ENCODE measurements around the gene RABL3. TPM values are rescaled to one million over a fixed set of nuclear protein-coding genes. Genes with fewer than 3 reads are reported as not detected.
"Not testable (repeated sequence)": the region's sequence is repeated elsewhere in the genome, so short reads cannot be mapped to it uniquely, and the experiment has no call there.

Gene RABL3
- total RNA-seq, 6 donors from 2014 or later = 4.9 to 20.1 (median 14.2) TPM

GRCh38 chr3:120640231-120640630, 102.1 kb downstream of the RABL3 start:
- H3K9me3 ChIP-seq = no peaks in the 10 kb centered on the region
- no peak for DNase-seq
- no peaks in the 10 kb centered on the region for H3K36me3 ChIP-seq
- no peak overlapping the region for H3K27ac ChIP-seq
- ATAC-seq (ENCODE audit: low FRiP score in 2 of 2) = no peak
- no peaks in the 10 kb centered on the region for H3K27me3 ChIP-seq
- no peak overlapping the region for H3K4me3 ChIP-seq
- H3K4me1 ChIP-seq = peaks cover 0 to 2% (median 0%) of the 10 kb centered on the region in 4 donors
- no peak for TF ChIP-seq POLR2A (IDR thresholded peaks at IDR 0.05)
- TF ChIP-seq, protein P1, sequence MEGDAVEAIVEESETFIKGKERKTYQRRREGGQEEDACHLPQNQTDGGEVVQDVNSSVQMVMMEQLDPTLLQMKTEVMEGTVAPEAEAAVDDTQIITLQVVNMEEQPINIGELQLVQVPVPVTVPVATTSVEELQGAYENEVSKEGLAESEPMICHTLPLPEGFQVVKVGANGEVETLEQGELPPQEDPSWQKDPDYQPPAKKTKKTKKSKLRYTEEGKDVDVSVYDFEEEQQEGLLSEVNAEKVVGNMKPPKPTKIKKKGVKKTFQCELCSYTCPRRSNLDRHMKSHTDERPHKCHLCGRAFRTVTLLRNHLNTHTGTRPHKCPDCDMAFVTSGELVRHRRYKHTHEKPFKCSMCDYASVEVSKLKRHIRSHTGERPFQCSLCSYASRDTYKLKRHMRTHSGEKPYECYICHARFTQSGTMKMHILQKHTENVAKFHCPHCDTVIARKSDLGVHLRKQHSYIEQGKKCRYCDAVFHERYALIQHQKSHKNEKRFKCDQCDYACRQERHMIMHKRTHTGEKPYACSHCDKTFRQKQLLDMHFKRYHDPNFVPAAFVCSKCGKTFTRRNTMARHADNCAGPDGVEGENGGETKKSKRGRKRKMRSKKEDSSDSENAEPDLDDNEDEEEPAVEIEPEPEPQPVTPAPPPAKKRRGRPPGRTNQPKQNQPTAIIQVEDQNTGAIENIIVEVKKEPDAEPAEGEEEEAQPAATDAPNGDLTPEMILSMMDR (IDR thresholded peaks at IDR 0.05) = no peak
- no peak for TF ChIP-seq EP300 (IDR thresholded peaks at IDR 0.05)
- TF ChIP-seq POLR2AphosphoS5 (IDR thresholded peaks at IDR 0.05) = no peak
- 89 to 93% methylated on average over 1 of the region's 1 CpG for WGBS, 2 donors

DNA sequence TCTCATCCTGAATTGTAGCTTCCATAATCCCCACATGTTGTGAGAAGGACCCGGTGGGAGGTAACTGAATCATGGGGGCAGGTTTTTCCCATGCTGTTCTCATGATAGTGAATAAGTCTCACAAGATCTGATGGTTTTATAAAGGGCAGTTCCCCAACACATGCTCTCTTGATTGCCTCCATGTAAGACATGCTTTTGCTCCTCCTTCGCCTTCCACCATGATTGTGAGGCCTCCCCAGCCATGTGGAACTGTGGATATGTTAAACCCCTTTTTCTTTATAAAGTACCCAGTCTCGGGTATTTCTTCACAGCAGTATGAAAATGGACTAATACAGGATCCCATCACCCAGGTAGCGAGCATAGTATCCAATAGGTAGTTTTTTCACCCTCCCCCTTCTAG, 103.5 kb downstream of the RABL3 start:
- not testable (repeated sequence) for H3K4me1 ChIP-seq; H3K36me3 ChIP-seq; ATAC-seq (ENCODE audit: low FRiP score in 2 of 2); H3K27ac ChIP-seq; DNase-seq; H3K9me3 ChIP-seq; H3K27me3 ChIP-seq; H3K4me3 ChIP-seq
- WGBS, 2 donors = 92 to 99% methylated on average over 4 of the region's 4 CpGs

DNA sequence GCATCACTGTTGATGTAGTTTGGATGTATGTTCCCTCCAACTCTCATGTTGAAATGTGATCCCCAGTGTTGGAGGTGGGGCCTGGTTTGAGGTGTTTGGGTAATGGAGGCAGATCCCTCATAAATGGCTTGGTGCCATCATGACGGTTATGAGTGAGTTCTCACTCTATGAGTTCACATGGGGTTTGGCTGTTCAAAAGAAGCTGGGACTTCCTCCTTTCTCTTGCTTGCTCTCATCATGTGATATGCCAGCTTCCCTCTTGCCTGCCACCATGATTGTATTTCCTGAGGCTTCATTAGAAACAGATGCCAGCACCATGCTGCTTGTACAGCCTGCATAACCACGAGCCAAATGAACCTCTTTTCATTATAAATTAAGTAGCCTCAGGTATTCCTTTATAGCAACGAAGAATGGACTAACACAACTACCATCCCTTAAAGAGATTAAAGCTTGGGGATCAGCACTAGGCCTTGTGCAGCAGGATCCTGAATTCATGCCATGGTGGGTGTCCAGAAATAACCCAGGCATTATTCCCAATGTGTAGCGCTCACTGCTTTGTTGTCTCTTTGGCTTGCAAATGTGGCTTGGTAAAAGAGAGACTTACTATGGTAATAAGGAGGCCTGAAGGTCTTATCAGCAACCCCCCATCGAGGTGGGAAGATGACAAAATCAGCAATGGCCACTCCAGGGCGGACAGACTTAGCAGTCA, 104.3 kb downstream of the RABL3 start:
- Histone ChIP-seq H3K4me1 (peaks cover 0 to 2% (median 0%) of the 10 kb centered on the region in 4 donors), H3K9me3 (no peaks in the 10 kb centered on the region), H3K4me3 (no peak overlapping the region), H3K27ac (no peak overlapping the region), H3K36me3 (no peaks in the 10 kb centered on the region), H3K27me3 (no peaks in the 10 kb centered on the region)
- TF ChIP-seq, protein P1 (IDR thresholded peaks at IDR 0.05) = no peak
- TF ChIP-seq POLR2AphosphoS5 (IDR thresholded peaks at IDR 0.05) (no peak), POLR2A (IDR thresholded peaks at IDR 0.05) (no peak)
- ATAC-seq (ENCODE audit: low FRiP score in 2 of 2) = no peak
- peak in 1 of 2 donors; percentile 28 for DNase-seq
- 77 to 78% methylated on average over 6 of the region's 6 CpGs for WGBS, 2 donors

DNA sequence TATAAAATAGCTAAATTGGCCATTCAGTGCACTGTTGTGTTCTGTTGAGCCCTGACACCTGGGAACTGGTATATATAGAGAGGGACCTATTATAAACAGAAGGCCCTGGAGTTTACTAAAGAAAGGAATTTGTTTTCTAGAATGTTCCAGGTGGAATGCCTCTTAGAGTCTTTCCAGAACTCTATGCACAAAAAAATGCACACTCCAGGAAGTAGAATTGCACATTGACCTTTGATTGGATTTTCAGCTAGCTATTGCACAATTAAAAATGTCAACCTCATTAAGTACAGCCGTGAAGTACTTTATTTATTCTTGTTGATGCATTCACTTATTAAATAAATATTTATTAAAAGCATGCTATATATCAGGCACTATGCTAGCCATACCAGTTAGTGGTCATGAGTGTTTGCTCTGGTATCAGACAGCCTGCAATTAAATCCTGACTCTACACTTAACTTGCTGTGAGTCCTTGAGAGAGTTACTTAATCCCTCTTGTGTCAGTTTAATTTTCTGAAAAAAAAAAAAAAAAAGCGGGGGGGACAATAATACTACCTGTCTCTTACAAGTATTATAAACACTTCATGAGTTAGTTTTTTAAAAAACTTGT, 105.4 kb downstream of the RABL3 start:
- peak overlapping the region in 2 of 4 donors; percentile 12 to 58 for H3K27ac ChIP-seq
- ATAC-seq (ENCODE audit: low FRiP score in 2 of 2) = peak in 1 of 2 donors; percentile 44
- no peaks in the 10 kb centered on the region for H3K9me3 ChIP-seq

More for the DNA sequence above, 105.4 kb downstream of the RABL3 start:
- Histone ChIP-seq H3K36me3 (no peaks in the 10 kb centered on the region), H3K4me3 (no peak overlapping the region), H3K27me3 (no peaks in the 10 kb centered on the region), H3K4me1 (peaks cover 0 to 2% (median 0%) of the 10 kb centered on the region in 4 donors)
- 56 to 62% methylated on average over 2 of the region's 2 CpGs for WGBS, 2 donors
- DNase-seq = no peak
- no peak for TF ChIP-seq EP300 (IDR thresholded peaks at IDR 0.05)
- no peak for TF ChIP-seq POLR2A (IDR thresholded peaks at IDR 0.05)
- TF ChIP-seq POLR2AphosphoS5 (IDR thresholded peaks at IDR 0.05) = no peak
- TF ChIP-seq, protein P1 (IDR thresholded peaks at IDR 0.05) = no peak

Small RNA genes lying within 50 kb of the gene (small RNA-seq; reads per million reads assigned to genes)
- gene MTCO1P29 = 0 reads per million in 4 donors
- 0 reads per million in 4 donors for gene MTCO2P29

Other genes with a start within 250 kb of the RABL3 start
- 100 to 1,000 TPM in 1 of 6 donors, 10 to 100 TPM in 5; 29.2 to 105 (median 79.4) TPM for gene NDUFB4, start 146.2 kb downstream of the RABL3 start, total RNA-seq
- gene HGD, start 60.3 kb downstream of the RABL3 start, total RNA-seq = 10 to 100 TPM in 2 of 6 donors, 1 to 10 TPM in 3, under 1 TPM in 1; 0.89 to 45.1 (median 2.6) TPM
- gene GTF2E1, start 228 bp upstream of the RABL3 start, total RNA-seq = 10 to 100 TPM in 5 of 6 donors, 1 to 10 TPM in 1; 6.3 to 17.9 (median 15.7) TPM
- under 1 TPM in 1 of 6 donors, not detected in 5; 0.07 TPM for gene STXBP5L, start 165.7 kb upstream of the RABL3 start, total RNA-seq

Measured in upper lobe of left lung (tissue), 6 donors.